ENCODE measurements around the gene COL6A3.
"Not testable (repeated sequence)": the region's sequence is repeated elsewhere in the genome, so short reads cannot be mapped to it uniquely, and the experiment has no call there.

Gene COL6A3

DNA sequence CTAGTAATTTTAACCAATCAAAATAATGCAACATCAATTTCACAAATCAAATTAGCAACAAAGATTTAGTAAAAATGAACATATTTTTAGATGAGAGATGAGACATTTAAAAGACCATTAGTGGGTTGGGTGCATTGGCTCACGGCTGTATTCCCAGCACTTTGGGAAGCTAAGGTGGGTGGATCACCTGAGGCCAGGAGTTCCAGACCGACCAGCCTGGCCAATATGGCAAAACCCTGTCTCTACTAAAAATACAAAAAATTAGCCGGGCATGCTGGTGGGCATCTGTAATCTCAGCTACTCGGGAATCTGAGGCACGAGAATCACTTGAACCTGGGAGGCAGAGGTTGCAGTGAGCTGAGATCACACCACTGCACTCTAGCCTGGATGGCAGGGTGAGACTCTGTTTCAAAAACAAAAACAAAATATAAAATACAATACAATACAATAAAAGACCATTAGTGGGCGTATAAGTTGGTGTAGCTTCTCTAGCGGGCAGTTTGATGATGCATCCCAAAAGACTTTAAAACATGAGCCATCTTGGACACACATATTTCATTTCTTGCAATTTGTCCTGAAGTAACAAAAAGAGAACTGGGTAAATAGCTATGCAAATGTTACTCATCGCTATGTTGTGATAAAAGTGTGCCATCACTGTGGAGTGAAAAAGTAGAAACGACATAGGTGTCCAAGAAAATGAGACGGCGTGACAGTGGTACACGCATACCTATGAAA is 101.8 kb downstream of the COL6A3 start:
- no peak for DNase-seq
- in situ Hi-C loops (cut with HindIII; ENCODE audit: low pct_ligation_motif_present, low pct_unique_long_range_greater_than_20kb, low sequenced_read_pairs): no loop called here

DNA sequence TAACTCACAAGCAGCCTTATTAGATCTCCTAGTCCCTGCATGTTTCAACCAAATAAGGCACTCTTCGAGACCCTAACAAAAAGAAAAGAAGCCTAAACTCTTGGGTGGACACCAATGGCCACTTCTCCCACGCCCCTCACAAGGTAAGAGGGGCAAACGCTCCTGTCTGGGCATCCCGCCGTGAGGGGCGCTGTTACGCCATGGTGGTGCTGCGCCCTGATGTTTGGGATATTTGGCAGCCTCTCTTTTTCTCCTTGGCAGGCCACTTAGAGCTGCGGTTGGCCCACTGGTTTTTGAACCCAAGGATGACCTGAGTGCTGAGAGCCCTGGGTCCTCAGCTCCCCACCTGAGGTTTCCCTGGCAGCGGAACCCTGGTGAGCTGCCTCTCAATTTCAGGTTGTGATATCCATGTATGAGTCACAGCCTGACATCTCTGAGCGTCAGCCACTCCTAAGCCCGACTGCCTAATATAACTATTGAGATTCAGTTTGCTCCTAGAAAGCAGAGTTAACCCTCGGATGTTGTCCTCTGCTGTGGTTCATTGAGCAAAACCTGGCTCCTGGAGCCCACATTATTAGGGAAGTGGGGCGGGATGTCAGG is 103.3 kb downstream of the COL6A3 start:
- no peak for DNase-seq
- in situ Hi-C loops (cut with HindIII; ENCODE audit: low pct_ligation_motif_present, low pct_unique_long_range_greater_than_20kb, low sequenced_read_pairs): no loop called here

DNA sequence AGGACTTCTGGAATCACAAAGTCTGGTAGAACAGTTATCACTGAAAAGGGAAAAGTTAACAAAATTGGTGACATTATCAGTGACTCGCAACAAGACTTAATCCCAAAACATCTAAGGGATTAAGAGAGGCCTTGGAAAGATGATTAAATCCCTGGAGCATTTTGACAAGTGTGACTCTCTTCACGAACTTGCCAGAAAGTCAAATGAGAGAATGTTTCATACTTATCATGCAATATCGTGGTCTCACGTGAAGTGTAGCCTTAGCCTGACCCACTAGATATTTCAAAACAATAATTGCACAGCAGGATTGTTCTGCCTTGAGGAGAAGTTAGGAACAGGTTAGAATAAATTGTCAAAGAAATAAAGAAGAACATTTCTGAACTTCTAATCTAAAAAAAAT is 104.5 kb downstream of the COL6A3 start:
- DNase-seq: no peak
- in situ Hi-C loops (cut with HindIII; ENCODE audit: low pct_ligation_motif_present, low pct_unique_long_range_greater_than_20kb, low sequenced_read_pairs): no loop called here

DNA sequence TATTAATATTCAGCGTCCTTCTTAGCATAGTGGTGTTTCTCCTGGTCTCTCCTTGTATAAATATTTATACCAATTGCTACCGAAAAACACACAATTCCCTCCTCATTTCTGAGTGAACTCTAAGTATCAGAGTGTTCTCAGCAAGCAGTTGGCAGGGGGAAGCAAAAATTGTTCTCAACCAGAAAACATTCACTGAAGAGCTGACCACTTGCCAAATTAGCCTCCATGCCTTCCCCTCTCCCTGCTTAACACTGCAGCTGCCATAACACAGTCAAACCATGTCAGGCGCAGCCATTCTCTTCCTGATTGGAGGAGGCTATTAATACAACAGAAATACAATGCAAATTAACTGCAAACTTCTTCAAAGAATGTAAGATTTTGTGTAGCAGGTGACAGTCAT is 105.0 kb downstream of the COL6A3 start:
- DNase-seq: no peak
- in situ Hi-C loops (cut with HindIII; ENCODE audit: low pct_ligation_motif_present, low pct_unique_long_range_greater_than_20kb, low sequenced_read_pairs): no loop called here

DNA sequence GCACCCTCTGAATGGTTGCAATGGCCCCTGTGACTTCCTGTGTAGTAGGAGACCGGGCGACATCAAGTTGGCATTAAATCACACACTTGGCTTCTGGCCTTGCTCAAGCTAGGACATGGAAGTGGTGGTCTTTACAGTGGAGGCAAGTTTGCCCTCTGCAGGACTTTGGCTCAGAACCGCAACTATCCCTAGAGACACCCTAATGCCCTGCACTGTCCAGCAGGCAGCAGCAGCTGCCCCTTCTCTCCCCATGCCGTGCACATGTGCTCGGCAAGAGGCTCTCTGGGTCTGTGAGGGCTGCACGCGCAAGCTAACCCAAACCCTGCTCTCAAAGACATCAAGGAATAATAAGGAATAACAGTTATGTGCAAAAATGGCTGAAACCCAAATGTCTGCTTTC is 106.5 kb downstream of the COL6A3 start:
- no peak for DNase-seq
- in situ Hi-C loops (cut with HindIII; ENCODE audit: low pct_ligation_motif_present, low pct_unique_long_range_greater_than_20kb, low sequenced_read_pairs): no loop called here

DNA sequence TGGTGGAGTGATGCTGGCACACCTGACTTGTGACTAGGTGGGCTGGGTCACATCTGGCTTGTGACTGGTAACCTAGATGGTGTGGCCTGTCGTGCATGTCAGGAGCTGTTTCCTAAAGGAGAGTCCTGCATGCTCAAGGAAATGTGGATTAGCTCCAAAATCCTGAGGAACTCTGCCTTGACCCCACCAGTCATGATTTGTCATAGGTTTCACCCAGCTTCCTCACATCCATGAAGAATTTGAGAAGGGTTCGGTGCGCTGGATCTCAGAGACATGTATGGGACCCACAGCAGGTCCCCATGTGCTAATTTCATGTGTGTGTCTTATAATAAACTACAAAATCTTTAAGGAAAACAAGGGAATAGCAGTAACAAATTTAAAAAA is 107.2 kb downstream of the COL6A3 start:
- no peak for DNase-seq
- in situ Hi-C loops (cut with HindIII; ENCODE audit: low pct_ligation_motif_present, low pct_unique_long_range_greater_than_20kb, low sequenced_read_pairs): no loop called here

DNA sequence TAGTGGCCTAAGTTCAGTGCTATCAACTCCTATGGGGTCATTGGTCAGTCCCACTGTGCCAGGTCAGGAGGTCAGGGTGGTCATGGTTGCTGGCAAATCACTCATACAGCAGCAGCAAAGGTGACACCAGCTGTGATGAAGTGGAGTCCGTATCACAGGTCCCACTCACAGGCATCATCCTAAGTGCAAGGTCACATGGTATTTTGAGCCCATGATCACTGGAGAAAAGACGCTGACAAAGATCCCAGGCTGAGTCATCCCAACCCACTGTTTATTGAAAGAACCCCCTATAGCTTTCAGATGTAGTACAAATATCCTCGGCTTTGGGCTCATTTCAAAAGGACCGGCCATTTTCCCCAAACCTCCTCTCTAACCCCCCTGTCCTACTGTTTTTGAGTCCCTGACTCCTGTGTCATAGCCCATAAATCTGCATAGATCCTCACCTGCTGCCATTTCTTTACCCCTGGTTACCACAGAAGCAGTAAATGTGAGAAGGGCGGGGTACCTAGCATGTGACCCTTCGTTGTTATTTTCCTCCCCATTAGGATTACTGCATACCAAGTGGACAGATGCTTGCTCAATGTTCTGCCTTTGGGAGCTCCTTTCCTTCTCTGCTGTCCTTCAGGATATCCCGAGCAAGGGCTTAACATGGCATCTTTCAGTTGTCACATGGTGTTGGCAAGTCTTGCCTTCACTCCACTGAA is 107.7 kb downstream of the COL6A3 start:
- in situ Hi-C loops (cut with HindIII; ENCODE audit: low pct_ligation_motif_present, low pct_unique_long_range_greater_than_20kb, low sequenced_read_pairs): no loop called here
- DNase-seq: no peak

DNA sequence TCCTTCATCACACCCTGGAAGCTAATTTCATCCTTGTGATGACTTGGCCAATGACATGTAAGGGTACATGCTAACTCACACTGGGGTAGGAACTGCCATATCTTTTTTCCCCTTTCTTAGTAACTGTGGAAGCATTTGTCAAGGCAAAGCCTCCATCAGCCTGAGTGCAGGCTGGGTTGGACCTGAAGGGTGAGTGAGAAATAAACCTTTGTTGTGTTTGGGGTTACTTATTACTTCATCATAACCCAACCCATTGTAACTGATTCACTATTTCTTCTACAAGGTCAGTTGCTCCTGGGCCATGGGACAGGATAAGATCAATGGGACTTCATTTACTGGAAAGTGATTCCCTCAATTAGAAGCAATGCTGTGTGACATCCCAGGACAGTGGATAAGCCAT is 108.4 kb downstream of the COL6A3 start:
- in situ Hi-C loops (cut with HindIII; ENCODE audit: low pct_ligation_motif_present, low pct_unique_long_range_greater_than_20kb, low sequenced_read_pairs): no loop called here
- DNase-seq: no peak

DNA sequence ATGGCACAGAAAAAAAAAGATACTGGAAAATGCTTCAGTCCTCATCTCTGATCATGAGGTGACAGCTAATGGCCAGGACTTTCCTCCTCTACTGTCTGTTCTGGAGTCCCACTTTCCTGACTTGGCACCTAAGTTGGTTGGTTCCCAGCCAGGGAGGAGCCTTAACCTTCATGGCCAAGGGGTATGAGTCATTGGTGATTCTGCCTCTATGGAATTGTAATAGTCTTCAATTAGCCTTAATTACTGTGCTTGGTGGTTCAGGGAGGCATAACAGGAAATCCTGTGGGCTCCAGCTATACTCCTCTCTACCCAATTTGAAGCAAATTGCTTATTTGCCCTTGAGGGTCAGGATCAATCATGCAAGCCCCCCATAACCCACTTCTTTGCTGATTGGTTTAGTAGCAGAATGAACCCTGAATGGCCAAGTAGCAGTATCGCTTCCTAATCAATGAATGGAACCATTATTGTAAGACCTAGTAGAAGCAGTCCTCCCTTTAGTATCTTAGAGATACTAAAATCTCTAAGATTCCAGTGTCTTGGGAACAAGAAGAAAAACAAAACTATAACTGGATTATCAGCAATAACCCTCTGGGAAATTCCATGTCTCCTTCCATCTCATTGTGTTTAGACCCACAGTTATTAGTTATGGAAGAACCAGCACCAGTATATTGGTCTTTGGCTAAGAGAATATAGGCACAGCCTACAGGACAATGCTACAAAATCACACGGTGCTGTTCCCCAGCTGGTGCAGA is 109.0 kb downstream of the COL6A3 start:
- in situ Hi-C loops (cut with HindIII; ENCODE audit: low pct_ligation_motif_present, low pct_unique_long_range_greater_than_20kb, low sequenced_read_pairs): no loop called here
- no peak for DNase-seq

DNA sequence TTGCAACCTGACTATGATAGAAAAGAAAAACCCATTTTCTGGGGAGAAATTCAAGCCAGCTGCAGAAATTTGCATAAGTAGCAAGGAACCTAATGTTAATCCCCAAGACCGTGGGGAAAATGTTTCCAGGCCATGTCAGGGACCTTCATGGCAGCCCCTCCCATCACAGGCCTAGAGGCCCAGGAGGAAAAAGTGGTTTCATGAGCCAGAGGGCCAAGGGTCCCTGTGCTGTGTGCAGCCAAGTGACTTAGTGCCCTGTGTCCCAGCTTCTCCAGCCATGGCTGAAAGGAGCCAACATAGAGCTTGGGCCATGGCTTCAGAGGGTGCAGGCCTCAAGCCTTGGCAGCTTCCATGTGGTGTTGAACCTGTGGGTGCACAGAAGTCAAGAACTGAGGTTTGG is 110.7 kb downstream of the COL6A3 start:
- in situ Hi-C loops (cut with HindIII; ENCODE audit: low pct_ligation_motif_present, low pct_unique_long_range_greater_than_20kb, low sequenced_read_pairs); DNase-seq: not testable (repeated sequence)

DNA sequence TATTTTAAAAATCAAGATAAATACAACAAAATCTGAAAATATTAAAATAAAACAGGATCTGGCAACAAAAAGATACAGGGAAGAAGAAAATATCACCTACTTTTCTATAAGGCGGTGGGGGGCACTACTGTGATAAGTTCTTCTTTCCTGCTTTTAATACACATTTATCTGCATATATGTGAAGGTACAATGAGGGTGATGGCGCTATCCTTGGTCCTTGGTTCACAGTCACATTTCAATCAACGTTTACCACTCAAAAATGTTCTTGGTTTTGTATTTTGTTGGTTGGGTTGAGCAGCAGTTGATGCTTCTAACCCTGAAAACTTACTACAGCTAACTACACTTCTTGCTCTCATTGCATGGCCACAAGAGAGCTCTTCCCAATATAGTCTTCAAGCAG is 112.4 kb downstream of the COL6A3 start:
- in situ Hi-C loops (cut with HindIII; ENCODE audit: low pct_ligation_motif_present, low pct_unique_long_range_greater_than_20kb, low sequenced_read_pairs): no loop called here
- DNase-seq: no peak

DNA sequence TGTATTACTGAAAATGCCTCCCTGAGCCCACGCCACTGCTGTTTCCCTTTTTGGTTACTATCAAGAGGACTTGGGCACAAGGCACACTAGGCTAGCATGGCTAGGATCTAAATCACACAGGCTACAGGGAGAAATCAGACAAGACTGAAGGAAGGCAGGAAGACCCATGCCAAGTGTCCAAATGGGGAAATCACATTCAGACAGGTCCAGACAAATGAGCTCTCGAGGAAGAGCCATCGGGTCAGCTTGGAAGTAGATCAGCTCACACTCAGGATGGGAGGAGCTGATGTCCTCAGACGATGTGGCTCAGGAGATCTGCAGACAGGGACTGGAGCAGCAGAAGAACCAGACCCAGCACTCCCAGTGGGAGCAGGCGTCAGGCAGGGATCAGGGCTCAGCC is 113.2 kb downstream of the COL6A3 start:
- DNase-seq: no peak
- in situ Hi-C loops (cut with HindIII; ENCODE audit: low pct_ligation_motif_present, low pct_unique_long_range_greater_than_20kb, low sequenced_read_pairs): no loop called here

DNA sequence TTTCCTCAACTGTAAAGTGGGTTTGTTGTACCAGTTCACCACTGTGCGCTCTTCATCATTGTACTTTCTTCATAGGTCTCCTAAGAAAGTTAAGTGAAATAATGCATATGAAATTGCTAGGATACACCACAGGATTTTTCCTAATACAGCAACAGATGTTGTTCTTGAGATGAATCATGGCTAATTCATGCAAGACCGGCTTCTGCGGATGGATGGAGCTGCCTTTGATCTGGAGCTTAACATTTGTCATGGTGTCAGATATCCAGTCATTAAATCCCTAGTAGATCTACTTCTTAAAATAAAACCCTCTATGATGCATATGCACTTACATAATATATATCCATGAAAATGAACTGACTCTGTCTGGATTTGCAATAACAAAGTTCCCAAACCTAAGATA is 114.1 kb downstream of the COL6A3 start:
- in situ Hi-C loops (cut with HindIII; ENCODE audit: low pct_ligation_motif_present, low pct_unique_long_range_greater_than_20kb, low sequenced_read_pairs): no loop called here
- DNase-seq: peak; percentile 98

DNA sequence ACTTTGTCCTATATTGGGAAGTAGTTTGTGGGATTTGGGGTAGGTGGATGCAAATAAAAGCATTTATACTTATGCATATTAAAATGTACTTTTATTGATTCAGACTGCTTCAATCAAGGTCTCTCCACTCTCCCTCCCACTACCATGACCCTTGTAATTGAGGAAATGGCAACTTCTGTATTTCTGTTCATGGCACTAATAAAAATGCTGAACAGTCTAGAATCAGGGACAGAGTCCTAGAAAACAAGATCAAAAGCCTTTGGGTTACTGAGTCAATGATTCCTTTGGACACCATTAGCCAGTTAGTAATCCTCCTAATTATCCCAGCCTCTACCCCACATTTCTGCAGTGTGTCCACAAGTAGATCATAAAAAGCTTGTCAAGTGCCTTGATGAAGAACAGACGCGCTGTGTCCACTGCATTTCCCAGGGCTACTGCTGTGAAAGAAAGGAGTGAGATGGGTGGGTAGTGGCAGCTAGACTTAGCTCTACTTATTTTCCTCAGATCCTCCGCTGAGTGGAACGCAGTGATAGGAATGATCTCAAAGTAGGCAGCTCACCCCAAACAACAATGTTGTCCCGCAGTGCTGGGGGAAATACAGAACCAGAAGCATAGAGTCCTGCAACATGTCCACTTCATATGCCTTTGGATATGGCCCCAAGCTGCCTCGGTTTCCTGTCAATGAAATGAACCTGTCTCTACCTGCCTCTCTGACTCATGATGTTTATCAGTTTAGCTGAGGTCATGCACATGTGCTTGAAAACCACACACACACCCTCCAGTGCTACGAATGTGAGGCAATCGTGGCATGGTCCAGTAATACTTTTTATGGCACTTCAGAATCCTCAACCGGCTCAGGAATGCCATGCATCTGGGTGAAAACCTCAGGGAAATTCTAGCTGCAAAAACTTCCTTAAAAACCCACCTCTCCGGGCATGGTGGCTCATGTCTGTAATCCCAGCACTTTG is 115.5 kb downstream of the COL6A3 start:
- DNase-seq: peak; percentile 96
- in situ Hi-C loops (cut with HindIII; ENCODE audit: low pct_ligation_motif_present, low pct_unique_long_range_greater_than_20kb, low sequenced_read_pairs): no loop called here

DNA sequence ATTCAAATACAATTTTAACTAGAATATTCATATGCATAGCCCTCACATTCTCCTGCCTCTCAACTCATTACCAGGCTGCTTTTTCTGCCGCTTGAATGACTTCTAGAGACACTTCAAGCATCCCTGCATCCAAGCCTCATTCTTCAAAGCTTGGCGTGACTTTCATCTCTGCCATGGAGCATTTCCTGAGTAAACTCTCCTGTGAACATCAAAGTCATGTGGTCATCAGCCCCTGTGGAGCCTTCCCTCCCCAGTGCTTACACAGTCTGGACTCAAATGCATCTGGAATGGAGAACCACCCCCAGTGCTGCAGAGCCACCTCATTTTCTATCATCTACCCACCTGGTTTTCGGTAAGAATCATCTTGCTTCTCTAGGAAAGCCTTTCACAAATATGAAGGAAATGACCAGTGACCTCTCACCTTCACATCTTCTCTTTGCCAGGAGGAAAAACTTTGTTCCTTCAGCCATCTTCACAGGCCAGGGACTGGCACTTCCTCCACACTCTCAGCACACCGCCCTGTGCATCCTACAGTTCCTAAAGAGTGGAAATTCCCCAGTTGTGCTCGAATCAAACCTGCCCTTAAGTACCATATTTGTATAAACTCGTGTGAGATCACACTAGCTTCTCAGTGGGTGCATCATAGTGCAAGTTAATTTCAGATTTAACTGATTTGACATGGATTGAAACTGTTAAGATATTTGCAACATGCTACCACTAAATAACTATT is 116.4 kb downstream of the COL6A3 start:
- in situ Hi-C loops (cut with HindIII; ENCODE audit: low pct_ligation_motif_present, low pct_unique_long_range_greater_than_20kb, low sequenced_read_pairs): no loop called here
- DNase-seq: no peak

DNA sequence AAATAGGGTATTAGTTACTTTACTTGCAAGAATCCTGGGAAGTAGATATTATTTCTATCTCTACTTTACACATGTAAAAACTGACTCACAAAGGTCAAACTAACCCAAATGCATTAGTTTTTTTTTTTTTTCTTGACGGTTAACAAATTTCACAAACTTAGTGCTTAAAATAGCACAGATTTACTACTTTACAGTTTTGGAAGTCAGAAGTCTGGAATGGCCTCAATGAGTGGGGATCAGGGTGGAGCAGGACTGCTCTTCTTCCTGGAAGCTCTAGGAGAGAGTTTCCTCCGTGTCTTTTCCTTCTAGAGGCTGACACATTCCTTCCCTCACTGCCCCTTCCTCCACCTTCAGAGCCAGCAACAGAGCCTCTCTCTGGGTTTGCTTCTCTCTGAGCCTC is 117.2 kb downstream of the COL6A3 start:
- no peak for DNase-seq
- in situ Hi-C loops (cut with HindIII; ENCODE audit: low pct_ligation_motif_present, low pct_unique_long_range_greater_than_20kb, low sequenced_read_pairs): no loop called here

DNA sequence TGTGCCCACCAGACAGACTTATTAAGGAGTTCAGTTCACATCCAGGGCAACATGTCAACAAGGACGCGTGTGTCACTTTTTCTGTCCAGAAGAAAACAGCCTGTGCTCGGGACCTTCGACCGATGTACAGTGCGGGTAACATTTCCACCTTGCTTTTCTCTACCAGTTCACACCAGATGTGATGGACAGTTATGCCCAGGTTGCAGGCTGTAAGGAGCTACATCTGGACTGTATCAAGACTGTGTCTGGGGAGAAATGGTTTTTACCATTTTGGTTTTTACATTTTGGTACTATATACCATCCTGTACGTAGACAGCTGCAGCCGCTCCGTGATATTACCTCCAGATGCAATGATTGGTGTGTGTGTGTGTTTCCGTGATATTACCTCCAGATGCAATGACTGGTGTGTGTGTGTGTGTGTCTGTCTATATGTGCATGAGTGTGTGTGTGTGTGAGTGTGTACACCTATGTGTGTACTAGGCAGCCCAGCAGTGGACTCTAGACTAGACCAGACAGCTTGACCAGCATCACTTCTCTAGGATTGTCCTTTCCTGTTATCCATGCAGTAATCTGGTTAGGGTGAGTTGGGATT is 118.0 kb downstream of the COL6A3 start:
- DNase-seq: peak; percentile 9
- in situ Hi-C loops (cut with HindIII; ENCODE audit: low pct_ligation_motif_present, low pct_unique_long_range_greater_than_20kb, low sequenced_read_pairs): no loop called here
